Adipocyte (in vitro differentiated cells): ENCODE results near the gene MPC2.

Experiments
- DNase-seq: peaks from one replicate; pipeline ENCODE4 v3.0.0-alpha.2; 2015; ENCODE audit warnings: low read depth
- H3K27me3 ChIP-seq: replicated peaks from 2 replicates; pipeline ENCODE4 v1.7.0; 2013; ENCODE audit warnings: mild to moderate bottlenecking, low read length, moderate library complexity; ENCODE audit not compliant: control insufficient read depth, insufficient read depth
- H3K36me3 ChIP-seq: 2 replicates; pipeline ENCODE4 v1.7.0; 2013; ENCODE audit warnings: low read length, mild to moderate bottlenecking, moderate library complexity; ENCODE audit not compliant: control insufficient read depth, insufficient read depth, severe bottlenecking
- H3K4me1 ChIP-seq: 2 replicates; pipeline ENCODE4 v1.7.0; 2013; ENCODE audit warnings: mild to moderate bottlenecking, low read length, moderate library complexity; ENCODE audit not compliant: control insufficient read depth, insufficient read depth
- H3K4me3 ChIP-seq: 2 replicates; pipeline ENCODE4 v1.7.0; 2013; ENCODE audit warnings: mild to moderate bottlenecking, low read length, moderate library complexity
- H3K9ac ChIP-seq: 2 replicates; pipeline ENCODE4 v1.7.0; 2013; ENCODE audit warnings: mild to moderate bottlenecking, low read length, moderate library complexity
- H3K9me3 ChIP-seq: 2 replicates; pipeline ENCODE4 v1.7.0; 2013; ENCODE audit warnings: mild to moderate bottlenecking, low read length, moderate library complexity; ENCODE audit not compliant: control insufficient read depth

The MPC2 gene

GRCh38 chr1:167922611-167923074 lies 14.2 kb downstream of the MPC2 start:
- Histone ChIP-seq H3K9ac (no peak overlapping the region), H3K4me1 (peaks cover 32% of the 10 kb centered on the region), H3K36me3 (peaks cover 39% of the 10 kb centered on the region), H3K4me3 (no peak overlapping the region), H3K27me3 (no peaks in the 10 kb centered on the region), H3K9me3 (no peaks in the 10 kb centered on the region)
- peak; percentile 38 for DNase-seq

GRCh38 chr1:167922023-167922422 lies 14.8 kb downstream of the MPC2 start:
- Histone ChIP-seq H3K4me1 (peaks cover 30% of the 10 kb centered on the region), H3K36me3 (peaks cover 45% of the 10 kb centered on the region), H3K9me3 (no peaks in the 10 kb centered on the region), H3K4me3 (peak overlapping the region; percentile 63), H3K9ac (peak overlapping the region; percentile 5), H3K27me3 (no peaks in the 10 kb centered on the region)
- DNase-seq, result peak; percentile 71

GRCh38 chr1:167916766-167917511 lies 19.9 kb downstream of the MPC2 start:
- H3K27me3 ChIP-seq, result no peaks in the 10 kb centered on the region
- H3K4me1 ChIP-seq, result peaks cover 18% of the 10 kb centered on the region
- H3K4me3 ChIP-seq, result no peak overlapping the region
- no peak overlapping the region for H3K9ac ChIP-seq
- H3K36me3 ChIP-seq, result peaks cover 60% of the 10 kb centered on the region
- DNase-seq, result no peak
- no peaks in the 10 kb centered on the region for H3K9me3 ChIP-seq

- H3K9ac ChIP-seq, result no peak overlapping the region
- no peaks in the 10 kb centered on the region for H3K27me3 ChIP-seq
- peaks cover 17% of the 10 kb centered on the region for H3K4me1 ChIP-seq
- H3K4me3 ChIP-seq, result no peak overlapping the region
- no peaks in the 10 kb centered on the region for H3K9me3 ChIP-seq
- DNase-seq, result no peak
- peaks cover 60% of the 10 kb centered on the region for H3K36me3 ChIP-seq
Measured at GRCh38 chr1:167915569-167915968, 21.3 kb downstream of the MPC2 start.

GRCh38 chr1:167913895-167914496 lies 22.9 kb downstream of the MPC2 start, which contains the start of gene ADCY10:
TSS of gene ADCY10 (minus strand) at chr1:167914134. CDS start at chr1:167905140, 8,994 bp downstream.
- H3K36me3 ChIP-seq, result peaks cover 48% of the 10 kb centered on the region
- no peak for DNase-seq
- H3K27me3 ChIP-seq, result no peaks in the 10 kb centered on the region
- no peak within 1 kb of the TSS for H3K9ac ChIP-seq
- H3K9me3 ChIP-seq, result peaks cover 8% of the 10 kb centered on the region
- no peak within 1 kb of the TSS for H3K4me3 ChIP-seq
- peaks cover 21% of the 10 kb centered on the region for H3K4me1 ChIP-seq

GRCh38 chr1:167912294-167912693 lies 24.6 kb downstream of the MPC2 start:
- Histone ChIP-seq H3K4me3 (no peak overlapping the region), H3K27me3 (no peaks in the 10 kb centered on the region), H3K9ac (no peak overlapping the region), H3K4me1 (peaks cover 21% of the 10 kb centered on the region), H3K9me3 (peaks cover 8% of the 10 kb centered on the region), H3K36me3 (peaks cover 34% of the 10 kb centered on the region)
- DNase-seq, result no peak

- no peak for DNase-seq
- peaks cover 25% of the 10 kb centered on the region for H3K36me3 ChIP-seq
- peaks cover 12% of the 10 kb centered on the region for H3K4me1 ChIP-seq
- H3K9me3 ChIP-seq, result peaks cover 8% of the 10 kb centered on the region
- H3K27me3 ChIP-seq, result no peaks in the 10 kb centered on the region
- H3K4me3 ChIP-seq, result no peak overlapping the region
- no peak overlapping the region for H3K9ac ChIP-seq
Measured at GRCh38 chr1:167911413-167911812, 25.5 kb downstream of the MPC2 start.

GRCh38 chr1:167910530-167910929 lies 26.3 kb downstream of the MPC2 start:
- H3K4me3 ChIP-seq, result no peak overlapping the region
- peaks cover 18% of the 10 kb centered on the region for H3K36me3 ChIP-seq
- H3K4me1 ChIP-seq, result peaks cover 16% of the 10 kb centered on the region
- no peaks in the 10 kb centered on the region for H3K27me3 ChIP-seq
- DNase-seq, result no peak
- no peak overlapping the region for H3K9ac ChIP-seq
- peaks cover 8% of the 10 kb centered on the region for H3K9me3 ChIP-seq

- peaks cover 21% of the 10 kb centered on the region for H3K4me1 ChIP-seq
- H3K4me3 ChIP-seq, result no peak overlapping the region
- H3K9ac ChIP-seq, result no peak overlapping the region
- H3K36me3 ChIP-seq, result peaks cover 12% of the 10 kb centered on the region
- no peak for DNase-seq
- no peaks in the 10 kb centered on the region for H3K27me3 ChIP-seq
- H3K9me3 ChIP-seq, result peaks cover 8% of the 10 kb centered on the region
Measured at GRCh38 chr1:167909691-167910180, 27.1 kb downstream of the MPC2 start.

- Histone ChIP-seq H3K36me3 (no peaks in the 10 kb centered on the region), H3K9ac (peak overlapping the region; percentile 63), H3K4me1 (peaks cover 21% of the 10 kb centered on the region), H3K4me3 (no peak overlapping the region), H3K9me3 (peaks cover 8% of the 10 kb centered on the region), H3K27me3 (no peaks in the 10 kb centered on the region)
- DNase-seq, result no peak
Measured at GRCh38 chr1:167905671-167906070, 31.2 kb downstream of the MPC2 start.

- no peaks in the 10 kb centered on the region for H3K27me3 ChIP-seq
- H3K36me3 ChIP-seq, result no peaks in the 10 kb centered on the region
- no peak overlapping the region for H3K4me3 ChIP-seq
- DNase-seq, result peak; percentile 47
- H3K9me3 ChIP-seq, result peaks cover 7% of the 10 kb centered on the region
- peaks cover 16% of the 10 kb centered on the region for H3K4me1 ChIP-seq
- H3K9ac ChIP-seq, result peak overlapping the region; percentile 63
Measured at GRCh38 chr1:167905182-167905581, 31.7 kb downstream of the MPC2 start.
